HK-2 (cell line): Measurements from ENCODE around the gene ATP8A2.

Experiments
- DNase-seq: peaks from one replicate; pipeline ENCODE4 v3.0.0-alpha.2; 2018; ENCODE audit not compliant: unreplicated experiment

The ATP8A2 gene

DNA sequence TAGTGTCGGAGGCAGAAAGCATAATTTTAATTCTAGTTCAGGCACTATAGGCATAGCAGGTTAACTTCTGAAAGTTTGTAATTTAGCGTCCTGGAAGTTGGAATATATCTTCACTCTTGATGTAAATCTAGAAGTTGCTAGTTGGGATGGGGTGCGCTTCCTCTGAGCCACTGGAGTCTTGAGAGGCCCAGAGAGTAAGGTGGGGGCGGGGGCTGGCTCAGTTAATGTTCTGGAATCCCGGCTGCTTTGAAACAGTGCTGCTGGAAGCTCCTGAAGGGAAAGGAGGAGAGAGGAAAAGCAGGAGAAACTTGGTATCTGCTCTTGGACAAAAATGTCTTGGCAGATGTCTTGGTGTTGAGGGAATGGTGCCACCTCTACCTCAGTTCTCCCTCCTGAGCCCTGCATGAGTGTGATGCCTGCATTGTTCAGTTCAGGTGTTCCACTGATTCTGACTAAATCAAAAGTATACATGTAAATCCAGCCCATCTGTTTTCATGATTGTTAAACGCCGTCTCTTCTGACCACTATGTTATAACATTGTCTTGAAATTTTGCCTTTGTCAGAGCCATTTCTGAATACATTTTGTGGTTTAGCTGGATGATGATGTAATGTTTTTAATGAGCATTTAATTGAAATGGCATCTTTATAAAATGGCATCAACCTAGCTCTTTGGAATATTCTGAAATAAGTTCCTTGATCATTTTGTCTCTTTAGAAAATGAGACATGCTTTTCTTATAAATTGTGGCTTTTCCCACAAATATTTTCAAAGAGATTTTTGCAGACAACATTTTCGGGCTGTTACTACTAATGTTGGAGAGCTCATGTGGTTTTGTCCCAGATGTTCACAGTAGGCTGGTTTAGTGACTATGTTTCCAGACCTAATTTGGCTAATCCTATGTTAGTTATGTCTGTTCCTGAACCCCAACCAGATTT is 477.3 kb downstream of the ATP8A2 start:
- no peak for DNase-seq

DNA sequence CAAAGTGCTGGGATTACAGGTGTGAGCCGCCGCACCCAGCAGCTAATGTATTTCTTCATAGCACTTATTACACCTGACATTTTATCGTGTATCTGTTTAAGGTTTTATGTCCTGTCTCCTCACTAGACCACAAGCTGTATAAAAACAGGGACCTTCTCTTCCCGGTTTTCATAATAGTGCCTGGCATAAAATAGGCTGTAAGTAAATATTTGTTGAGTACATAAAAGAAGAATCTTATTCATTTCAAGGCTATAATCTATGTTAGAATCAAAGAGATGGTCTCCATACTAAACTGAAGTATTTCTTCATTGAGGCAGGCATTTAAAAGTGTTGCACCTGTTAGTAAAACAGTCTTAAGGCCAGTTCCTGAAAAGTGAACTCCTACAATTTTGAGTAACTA is 486.1 kb downstream of the ATP8A2 start:
- DNase-seq = no peak

- no peak for DNase-seq
These were observed 487.8 kb downstream of the ATP8A2 start for GRCh38 chr13:25859528-25859927.

DNA sequence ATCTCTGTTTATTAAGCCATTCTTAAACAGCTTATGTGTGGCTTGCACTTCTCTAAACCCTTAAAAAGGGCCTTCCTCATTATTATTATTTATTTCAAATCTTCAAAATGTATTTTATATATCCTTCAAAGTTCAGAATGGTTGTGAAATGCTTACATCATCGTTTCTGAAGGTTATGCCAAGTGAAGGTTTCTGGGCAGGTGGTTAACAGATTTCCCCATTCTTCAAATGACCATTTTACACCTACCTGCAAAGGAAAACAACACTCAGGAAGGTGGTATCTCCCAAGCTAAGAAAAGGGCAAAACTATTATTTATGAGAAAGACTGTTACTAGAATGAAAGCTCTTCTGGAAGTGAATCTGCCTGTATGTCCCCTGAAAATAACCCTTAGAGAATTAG is 488.5 kb downstream of the ATP8A2 start:
- no peak for DNase-seq

DNA sequence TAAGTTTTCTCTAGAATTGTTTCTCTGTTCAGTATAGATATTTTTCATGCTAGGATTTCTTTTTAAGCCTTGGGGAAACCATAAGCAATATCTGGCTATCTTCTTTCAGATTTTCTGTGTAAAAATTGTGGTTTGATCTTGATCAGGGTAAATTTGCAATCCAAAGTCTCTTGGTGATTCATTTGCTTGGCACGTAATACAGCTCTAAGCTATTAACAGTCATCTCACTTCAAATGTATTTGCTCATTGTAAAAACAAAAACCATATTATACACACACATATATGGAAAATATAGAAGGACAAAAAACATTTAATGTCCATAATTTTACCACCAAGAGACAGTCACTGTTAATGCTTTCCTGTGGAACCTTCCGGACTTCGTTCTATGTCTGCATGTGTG is 489.1 kb downstream of the ATP8A2 start:
- DNase-seq = no peak

DNA sequence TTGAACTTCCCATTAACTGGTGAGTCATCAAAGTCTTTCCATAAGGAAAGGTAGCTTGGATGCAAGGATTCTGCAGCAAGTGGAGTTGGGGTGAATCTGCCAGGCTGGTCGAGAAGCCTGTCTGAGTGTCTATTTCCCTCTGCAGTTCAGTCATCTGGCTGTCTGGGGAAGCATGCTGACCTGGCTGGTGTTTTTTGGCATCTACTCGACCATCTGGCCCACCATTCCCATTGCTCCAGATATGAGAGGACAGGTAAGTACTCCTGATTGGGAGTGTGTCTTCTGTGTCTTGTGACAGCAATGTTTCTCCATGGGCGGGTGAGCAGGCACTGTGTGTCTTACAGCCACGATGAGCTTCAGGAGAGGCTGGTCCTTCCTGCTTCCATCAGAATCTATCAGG is 490.4 kb downstream of the ATP8A2 start:
- no peak for DNase-seq

- DNase-seq = no peak
These were observed 492.3 kb downstream of the ATP8A2 start for GRCh38 chr13:25864116-25864515.

DNA sequence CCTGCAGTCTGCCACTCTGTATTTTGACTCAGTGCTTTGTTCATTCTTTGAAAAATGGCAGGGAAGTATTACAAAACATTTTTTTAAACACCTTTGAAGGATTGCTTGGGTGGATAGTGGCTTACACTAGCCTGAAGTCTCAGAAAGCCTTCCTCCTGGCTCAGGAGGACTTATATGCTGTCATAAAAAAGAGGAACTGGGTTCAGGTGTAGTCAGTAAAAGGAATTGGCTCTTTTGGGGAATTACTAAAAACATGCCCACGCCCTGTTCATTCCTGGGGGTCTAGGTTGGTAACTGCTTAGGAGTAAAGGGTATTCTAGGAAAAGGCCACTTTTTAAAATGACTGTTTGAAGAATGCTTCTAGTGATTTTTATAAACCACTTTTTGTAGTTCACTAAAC is 493.2 kb downstream of the ATP8A2 start:
- no peak for DNase-seq

DNA sequence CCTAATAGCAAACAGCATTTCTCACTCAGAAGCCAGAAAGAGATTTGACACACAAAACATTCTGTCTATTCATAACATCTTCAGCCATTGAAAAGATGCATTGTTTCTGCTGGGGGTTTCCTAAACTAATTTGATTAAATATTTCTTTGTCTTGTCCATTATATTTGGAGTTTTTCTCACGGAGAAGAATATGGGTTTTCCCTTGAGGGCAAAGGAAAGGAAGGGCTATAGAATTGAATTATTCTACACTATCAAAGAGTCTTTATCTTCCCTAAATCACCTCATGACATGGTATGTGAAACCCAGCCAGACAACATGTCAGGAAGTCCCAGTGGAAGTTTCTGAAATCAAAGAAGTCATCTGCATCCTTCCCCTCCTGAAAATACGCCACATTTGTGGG is 493.6 kb downstream of the ATP8A2 start:
- DNase-seq = no peak

DNA sequence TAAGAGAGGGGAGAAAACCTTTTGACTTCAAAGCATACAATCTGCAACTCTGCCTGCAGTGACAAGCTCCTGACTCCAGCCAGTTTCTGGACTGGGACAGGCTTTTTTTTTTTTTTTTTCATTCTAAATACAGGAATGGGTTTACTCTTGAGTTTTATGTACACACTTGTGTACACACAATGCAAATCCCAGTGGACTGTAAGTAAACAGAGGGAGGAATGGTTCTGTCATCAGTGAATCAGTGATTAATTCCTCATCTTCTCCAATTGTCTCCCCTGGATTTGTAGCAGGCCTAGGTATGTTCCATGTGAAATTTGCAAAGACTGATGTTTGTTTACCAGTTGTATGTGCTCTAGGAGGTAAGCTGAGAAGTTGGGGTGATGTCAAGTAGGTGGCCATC is 495.3 kb downstream of the ATP8A2 start:
- DNase-seq = no peak

DNA sequence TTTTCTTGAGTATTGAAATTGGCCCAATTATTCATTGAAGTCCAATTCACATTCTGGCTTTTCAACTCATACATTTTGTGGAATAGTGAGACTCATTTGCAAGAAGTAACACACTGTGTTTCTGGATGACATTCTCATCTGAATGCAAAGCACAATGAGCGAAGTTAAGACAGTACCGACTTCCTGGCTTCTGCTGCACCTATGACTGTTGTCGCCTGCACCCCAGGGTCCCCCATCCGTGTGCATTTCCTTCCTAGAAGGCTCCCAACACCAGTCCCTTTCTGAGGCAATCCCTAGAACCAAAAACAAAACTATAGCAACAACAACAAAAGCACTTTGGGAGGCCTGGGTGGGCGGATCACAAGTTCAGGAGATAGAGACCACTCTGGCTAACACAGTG is 496.7 kb downstream of the ATP8A2 start:
- DNase-seq = no peak

GRCh38 chr13:25869941-25870340 is 498.2 kb downstream of the ATP8A2 start:
- DNase-seq = no peak

GRCh38 chr13:25871389-25872125 is 499.8 kb downstream of the ATP8A2 start:
- DNase-seq = no peak

DNA sequence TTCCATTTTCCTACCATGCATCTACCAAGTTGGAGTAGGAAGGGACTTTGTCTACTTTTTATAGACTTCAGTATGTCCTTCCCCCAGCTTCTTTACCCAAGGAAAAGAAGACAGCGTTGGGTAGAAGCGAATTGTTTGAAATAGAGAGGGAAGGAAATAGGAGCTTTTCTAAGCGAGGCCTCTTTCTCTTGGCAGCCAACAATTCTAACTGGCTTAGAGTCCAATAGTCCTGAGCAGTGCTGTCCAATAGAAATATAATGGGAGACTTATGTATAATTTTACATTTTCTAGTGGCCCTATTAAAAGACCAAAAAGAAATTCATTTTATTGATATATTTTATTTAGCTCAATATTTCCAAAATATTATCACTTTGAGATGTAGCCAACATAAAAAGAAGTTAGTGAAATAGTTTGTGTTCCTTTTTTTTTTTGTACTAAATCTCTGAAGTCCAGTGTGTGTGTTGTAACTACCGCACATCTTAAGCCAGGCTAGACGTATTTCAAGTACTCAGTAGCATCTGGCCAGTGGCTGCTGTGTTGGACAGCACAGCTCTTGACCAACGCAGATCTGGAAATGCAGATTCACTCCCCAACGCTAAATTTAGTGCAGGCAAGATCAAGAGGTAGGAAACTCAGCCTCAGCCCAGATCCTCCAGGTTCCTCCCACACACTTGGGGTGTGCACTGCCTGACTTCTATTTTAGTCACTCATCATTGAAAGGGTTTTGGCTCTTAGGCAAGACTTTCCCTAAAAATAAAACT is 500.9 kb downstream of the ATP8A2 start:
- DNase-seq = no peak

DNA sequence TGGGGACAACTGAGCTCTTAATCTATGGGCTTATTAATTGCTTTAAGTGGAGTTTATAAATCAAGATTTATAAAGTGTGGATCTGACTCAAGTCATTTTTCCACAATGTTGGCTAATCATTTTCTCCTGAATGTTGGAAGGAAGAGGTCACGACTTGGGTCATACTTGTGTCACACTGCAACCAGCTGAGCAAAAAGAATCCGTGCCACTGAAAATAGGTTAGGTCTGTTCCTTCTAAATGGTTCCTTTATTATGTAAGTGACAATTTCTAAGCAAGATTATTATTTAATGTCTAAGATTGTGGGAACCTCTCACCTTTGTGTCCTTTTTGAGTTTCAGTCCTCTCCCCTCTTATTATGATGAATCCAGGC is 501.5 kb downstream of the ATP8A2 start:
- DNase-seq = no peak

DNA sequence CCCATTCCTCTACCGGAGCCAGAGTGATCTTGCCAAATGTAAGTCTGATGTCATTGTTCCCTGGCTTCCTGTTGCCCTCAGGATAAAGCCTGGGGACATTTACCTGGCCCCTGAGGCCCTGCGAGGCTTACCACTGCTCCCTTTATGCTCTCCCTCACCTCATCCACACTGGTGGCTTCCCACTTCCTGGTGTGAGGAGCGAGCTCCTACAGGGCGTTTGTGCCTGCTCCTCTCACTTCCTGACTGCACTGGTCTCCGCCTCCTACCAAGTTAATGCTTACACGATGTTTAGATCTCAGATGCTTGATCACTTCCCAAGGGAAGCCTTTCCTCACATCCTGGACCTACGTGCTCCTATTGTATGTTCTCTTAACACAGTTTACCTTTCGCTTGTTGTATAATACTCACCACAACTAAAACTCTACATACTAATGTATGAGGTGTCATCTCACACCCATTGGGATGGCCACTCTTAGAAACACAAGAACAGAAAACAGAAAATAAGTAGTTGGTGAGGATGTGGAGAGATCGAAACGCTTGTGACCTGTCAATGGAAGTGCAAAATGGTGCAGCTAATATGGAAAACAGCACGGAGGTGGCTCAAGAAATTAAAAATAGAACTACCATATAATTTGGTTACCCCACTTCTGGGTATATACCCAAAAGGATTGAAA is 502.4 kb downstream of the ATP8A2 start:
- DNase-seq = peak; percentile 15

DNA sequence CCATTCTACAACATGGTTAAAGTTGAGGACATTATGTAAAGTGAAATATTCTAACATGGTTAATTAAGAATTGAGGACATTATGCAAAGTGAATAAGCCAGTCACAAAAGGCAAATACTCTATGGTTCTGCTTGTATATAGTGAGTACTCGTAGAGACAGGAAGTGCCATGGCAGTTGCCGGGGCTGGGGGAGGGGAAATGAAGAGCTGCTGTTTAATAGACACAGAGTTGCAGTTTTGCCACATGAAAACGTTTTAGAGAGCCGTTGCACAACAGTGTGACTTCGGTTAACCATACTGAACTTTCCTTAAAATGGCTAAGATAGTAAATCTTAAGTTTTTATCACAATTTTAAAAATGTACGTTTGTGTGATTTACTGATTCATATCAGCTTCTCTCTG is 503.1 kb downstream of the ATP8A2 start:
- DNase-seq = no peak

GRCh38 chr13:25876247-25876646 is 504.5 kb downstream of the ATP8A2 start:
- no peak for DNase-seq

DNA sequence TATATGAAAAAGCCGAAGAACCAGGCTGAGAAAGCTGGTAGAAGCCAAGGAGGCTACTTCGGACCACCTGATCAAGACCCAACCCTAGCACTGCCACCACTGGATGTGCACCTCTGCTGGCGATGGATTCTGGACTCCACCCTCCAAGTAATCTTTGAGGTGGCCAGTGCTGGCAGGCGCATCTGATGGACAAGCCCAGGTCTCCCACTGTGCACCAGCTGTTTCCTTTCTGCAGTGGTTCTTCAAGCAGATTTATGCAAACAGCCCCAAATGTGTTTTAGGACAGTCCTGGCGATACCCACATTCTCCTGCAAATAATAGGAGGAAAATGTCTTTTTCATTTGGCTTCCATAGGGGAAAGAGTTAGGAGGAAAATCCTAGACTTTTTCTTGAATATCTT is 507.7 kb downstream of the ATP8A2 start:
- no peak for DNase-seq

- no peak for DNase-seq
These were observed 509.6 kb downstream of the ATP8A2 start for GRCh38 chr13:25881136-25881926.

DNA sequence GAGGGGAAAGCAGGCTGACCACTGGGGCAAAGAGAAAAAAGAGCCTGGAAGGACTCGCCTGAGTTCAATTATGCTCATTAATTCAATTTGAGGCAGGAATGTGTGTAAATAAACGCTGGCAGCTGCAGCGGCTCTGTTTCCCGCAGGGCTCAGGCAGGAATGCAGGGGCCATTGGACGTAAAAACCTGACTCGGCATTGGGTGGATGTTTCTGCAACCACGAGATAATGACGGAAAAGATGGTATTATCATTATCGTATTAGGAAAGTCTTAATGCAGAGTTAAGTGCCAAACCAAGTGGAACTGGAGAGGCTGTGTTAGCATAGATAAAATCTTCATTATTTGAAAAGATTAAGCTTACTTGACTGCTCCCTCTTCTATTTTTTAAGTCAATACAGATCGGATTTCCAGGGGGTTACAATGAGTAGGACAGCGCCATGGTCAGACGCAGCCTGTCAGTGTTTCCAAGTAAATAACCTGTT is 510.2 kb downstream of the ATP8A2 start:
- no peak for DNase-seq
